HL-60/S4 (cell line): ENCODE data around the gene ERBIN.
"Not testable (repeated sequence)": the region's sequence is repeated elsewhere in the genome, so short reads cannot be mapped to it uniquely, and the experiment has no call there.

Experiments
- in situ Hi-C: fragments of 300-500 bp; cut with MboI; formaldehyde crosslinking; loops from 2 replicates; pipeline ENCODE4 v1.14.3; 2022; ENCODE audit warnings: low sequenced_read_pairs

Gene ERBIN

DNA sequence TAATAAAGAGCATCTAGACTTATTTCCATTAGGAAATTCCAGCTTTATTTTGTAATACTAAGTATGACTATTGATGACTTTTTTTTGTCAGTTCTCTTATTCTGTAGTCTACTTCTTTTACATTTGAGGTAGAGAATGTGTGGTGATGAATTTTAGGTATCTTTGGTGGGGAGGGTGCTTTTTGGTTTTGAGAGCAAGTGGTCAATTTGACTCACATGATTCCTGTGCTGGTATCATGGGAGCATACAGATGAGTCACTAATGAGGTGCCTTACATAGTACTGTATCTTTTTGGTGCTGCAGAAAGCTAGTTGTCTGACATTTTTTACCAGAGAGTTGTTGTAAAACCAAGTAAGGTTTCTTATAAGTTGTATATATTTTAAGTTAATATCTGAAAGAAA, 35.3 kb downstream of the ERBIN start:
- in situ Hi-C loops, result no loop called here

DNA sequence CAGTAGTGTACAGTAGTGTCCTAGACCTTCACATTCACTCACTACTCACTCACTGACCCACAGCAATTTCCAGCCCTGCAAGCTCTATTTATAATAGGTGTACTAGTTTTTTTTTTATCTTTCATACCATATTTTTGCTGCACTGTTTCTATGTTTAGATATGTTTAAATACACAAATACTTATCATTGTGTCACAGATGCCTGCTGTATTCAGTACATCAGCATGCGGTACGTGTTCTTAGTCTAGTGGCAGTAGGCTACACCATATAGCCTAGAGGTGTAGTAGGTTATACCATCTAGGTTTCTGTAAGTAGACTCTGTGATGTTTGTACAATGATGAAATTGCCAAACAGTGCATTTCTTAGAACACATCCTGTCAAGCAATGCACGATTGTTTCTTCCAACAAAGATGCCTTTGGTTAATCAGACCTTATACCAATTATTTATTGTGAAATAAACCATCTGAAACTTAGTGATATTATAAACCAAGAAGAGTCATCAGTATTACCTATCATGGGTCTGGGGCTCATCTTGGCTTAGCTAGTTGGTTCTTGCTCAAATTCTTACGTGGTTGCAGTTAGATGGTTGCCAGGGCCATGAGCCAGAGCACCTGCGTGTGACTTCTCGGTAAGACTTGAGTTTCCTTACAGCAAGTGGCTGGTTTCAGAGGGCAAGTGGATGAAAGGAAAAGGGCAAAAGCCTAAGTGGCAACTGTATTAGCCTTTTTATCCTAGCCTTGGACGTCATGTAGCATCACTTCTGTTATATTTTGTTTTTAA, 41.1 kb downstream of the ERBIN start:
- in situ Hi-C loops, result no loop called here

DNA sequence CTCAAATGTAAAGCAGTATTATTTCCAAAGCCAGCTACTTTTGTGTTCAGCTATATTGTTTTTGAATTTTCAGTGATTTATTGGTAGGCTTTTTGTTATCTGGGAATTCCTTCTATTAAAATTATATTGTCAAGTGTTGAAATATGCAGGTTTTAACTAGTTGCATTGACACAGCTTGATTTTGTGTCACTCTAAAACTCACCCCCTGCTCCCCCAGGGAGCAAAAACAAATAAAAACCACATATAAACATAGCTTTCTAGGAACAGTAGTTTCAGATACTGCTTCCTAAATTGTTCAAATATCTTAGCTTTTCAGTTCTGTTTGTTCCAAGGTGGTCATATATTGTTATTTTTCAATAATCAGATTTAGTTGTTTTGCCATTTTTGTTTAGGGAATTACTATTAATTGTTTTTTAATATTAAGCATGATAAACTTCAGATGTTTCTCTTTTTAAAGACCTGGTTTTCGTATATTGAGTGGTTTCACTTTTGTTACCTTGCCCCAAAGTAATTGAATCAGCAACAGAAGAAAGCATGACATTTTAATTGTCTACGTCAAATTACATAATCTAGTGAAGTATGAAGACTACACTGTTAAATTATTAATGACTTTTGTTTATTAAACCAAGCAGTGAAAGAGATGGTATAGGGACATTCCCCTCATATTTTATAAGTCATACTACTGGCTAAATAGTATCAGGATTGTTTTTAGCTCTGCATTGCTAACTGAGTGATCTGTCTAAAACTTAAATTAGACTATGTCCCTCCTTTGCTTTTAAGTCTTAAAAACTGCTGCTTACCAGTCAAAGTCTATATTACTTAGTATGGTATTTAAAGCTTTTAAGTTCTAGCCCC, 43.4 kb downstream of the ERBIN start:
- in situ Hi-C loops, result no loop called here

DNA sequence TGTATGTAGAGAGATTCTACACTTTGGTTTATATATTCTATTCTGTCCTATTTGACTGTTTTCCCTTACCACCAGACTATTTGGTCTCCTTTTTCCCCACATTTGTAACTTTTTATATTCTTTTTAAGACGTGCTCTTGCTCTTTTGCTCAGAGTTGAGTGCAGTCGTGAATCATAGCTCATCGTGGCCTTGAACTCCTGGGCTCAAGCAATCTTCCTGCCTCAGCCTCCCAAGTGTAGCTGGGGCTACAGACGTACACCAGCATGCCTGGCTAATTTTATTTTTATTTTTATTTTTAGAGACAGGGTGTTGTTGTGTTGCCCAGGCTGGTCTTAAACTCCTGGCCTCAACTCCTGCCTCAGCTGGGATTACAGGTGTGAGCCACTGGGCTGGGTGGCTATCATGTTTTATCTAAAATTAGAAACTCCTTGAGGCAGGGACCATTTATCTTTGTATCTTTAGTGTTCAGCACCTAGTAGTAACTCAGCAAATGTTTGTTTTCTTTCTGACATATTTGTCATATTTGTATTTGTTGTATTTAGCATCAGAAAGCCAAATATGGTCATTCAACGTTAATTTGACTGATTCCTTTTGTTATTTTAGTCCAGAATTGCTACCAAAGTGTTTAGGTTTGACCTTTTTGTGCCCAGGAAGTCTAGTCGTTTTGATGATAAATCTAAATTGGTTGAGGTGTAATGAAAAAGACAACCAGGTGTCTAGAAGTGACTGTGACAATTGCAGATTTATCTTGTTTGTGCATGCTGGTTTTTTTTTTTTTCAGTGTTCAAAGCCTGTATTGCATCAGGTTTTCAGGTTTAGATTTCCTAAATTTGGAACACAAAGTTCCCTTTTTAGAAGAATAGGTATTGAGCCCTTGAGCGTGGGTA, 44.3 kb downstream of the ERBIN start:
- in situ Hi-C loops, result no loop called here

DNA sequence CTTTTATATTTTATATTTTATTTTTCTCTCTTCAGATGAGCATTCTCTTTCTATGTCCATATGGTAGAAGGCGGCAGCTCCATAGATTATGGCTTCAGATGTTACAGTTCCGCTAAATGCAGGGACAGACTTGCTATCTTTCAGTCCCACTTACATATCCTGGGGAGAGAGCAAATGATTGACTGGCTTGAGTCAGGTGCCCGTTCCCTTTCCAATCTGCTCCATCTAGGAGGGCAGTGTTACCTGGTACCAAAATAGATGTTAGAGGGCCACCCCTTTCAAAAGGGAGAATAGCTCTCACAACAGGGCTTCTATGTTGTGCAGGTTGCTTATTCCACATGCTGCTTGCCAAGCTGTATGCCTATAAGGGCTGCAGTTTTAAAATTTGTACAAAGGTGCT, 45.3 kb downstream of the ERBIN start:
- in situ Hi-C loops, result no loop called here

DNA sequence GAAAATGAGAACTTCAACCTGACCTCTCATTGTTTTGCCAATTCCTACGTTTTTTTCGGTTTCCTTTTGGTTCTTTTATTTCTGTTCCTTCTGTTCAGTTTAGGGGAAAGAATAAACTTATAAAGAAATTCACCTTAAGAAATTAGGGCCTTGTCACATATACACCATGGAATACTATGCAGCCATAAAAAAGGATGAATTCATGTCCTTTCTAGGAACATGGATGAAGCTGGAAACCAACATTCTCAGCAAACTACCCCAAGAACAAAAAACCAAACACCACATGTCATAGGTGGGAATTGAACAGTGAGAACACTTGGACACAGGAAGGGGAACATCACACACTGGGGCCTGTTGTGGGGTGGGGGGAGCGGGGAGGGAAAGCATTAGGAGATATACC, 46.5 kb downstream of the ERBIN start:
- in situ Hi-C loops, result not testable (repeated sequence)

DNA sequence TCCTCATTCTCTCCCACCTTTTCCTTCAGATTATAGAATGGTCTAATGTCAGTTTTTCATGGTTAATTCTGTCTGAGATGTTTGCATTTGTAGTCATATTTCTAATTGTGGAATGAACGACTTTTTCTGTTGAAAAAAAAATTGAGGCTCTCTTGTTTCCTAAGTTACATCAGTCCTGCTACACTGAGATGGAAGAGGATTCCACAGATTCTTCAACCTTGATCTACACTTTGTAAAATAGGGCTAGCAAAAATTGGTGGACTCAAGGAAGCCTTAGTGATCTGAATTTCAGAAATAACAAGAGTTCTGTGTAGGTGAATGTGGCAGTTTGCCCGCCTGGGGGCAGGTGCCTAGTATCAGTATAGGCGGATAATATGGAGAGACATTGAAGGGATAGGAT, 51.9 kb downstream of the ERBIN start:
- in situ Hi-C loops, result no loop called here

DNA sequence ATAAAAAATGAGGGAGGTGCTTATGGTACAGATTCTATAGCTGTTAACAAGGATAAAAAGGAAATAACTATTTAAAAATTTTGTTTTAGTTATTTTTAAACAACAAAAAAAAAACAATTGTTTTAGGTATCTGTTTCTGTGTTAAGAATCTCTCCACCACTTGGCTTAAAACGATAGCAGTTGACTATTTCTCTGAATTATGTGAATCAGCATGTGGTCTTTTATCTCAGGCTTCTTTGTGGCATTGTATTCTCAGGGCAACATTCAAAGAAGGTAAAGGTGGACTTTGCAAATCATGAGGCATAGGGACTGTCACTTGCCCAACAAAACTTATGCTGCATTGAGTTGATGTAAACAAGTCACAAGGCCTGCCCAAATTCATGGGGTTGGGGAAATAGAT, 55.2 kb downstream of the ERBIN start:
- in situ Hi-C loops, result no loop called here

DNA sequence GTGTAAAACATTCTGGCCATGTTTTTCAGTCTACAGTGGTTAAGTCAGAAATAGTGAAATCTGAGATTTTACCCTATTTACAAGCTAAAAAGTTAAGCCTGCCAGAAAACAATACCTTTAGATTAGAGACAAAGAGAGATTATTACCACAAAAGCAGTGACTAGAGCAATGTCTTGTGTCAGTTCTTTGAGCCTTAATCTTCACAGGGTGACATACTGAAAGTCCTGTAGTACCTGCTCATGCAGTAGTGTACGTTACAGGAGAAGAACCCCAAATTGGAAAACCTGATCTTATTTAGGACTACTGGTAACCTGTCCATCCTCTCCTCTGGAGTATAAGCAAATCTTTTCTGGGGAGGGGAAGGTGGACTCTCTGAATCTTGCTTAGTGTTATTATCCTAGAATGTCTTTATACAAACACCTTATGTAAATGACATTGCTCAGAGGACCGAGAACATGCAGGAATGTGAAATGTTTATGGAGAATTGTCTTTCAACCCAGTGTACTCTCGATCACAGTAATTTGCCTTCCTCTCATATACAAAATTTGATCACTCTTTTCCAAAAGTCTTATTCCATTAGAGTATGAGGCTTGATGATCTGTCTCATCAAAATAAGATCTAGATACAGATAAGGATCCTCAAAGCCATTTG, 55.7 kb downstream of the ERBIN start:
- in situ Hi-C loops, result no loop called here

DNA sequence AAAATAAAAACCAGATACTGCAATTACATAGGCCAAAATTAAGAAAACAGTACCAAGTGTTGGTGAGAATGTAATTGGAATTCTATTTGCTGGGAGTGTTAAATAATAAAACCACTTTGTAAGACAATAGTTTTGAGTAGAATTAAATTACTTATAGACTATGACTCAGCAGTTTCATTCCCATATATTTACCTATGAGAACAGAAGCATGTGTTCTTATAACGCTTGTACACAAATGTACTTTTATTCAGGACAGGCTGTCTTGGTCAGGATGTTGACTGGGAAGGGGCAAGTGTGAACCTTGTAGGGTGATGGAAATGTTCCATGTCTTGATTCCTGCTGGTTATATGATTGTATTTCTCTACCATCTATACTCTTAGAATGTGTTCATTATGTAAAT, 56.3 kb downstream of the ERBIN start:
- in situ Hi-C loops, result no loop called here

DNA sequence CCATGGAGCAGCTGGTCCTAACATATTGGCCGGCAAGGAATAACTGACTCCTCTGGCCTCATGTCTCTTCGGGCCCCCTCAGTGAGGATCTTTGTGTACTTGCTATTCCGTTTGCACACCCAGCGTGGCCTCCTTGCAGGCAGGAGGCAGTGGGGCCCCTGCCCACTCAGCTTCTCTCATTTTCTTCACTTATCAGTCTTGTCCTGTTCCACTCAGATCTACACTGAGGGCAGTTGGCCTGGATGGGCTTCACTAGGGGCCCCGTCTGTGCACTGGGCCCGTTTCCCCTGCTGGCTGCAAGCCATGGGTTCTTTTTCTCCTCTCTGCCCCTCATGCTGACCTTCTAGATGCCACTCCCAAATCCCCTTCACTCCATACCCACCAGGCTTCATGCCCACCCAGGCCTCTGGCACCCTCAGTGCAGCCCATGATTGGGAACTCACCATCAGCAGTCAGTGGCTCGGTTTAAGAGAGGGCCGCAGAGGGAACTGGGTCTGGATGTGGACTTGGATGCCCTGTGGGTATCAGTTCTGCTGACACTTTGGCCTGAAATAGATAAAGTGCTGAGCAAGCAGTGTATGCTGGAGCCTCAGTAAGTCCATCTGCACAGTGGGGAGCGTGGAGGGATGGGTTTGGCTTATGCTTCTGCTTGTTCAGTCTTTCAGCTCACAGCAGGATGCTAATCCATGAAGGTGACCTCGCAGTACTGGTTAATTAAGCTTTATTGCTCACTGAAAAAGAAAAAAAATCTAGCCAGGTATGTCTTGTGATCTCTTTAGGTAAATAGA, 57.9 kb downstream of the ERBIN start:
- in situ Hi-C loops, result no loop called here

DNA sequence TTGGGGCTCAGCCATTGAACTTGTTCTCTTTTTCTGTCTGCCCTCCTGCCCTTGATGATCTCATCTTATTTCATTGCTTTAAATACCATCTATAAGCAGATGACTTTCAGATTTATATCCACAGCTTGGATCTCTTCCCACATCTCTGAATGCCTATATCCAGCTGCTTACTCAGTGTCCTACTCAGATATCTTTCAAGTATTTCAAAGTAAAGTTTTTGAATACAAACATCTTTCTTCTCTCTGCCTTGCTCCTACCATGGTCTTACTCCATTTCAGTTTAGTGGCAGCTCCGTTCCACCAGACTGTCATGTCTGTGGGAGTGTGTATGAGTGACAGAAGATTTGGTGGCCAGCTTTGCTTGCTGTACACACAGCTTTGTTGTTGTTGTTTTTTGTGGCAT, 59.7 kb downstream of the ERBIN start:
- in situ Hi-C loops, result no loop called here

DNA sequence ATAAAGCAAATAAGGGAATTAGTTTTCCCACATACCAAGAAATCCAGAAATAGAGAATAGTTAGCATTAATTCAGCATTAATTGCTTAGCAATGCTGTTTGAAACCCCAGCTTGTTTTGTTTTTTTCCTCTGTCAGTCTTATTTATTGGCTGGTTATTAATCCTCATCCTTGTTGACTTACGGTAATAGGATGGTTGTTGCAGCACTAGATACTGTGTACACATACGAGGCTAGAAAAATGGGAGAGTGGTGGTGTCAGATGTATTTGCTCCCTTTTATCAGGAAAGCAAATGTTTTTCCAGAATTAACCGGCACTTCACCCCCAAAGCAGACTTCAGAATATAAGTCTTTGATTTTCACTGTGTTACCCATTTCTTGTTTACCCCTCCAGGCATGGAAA, 60.4 kb downstream of the ERBIN start:
- in situ Hi-C loops, result no loop called here

DNA sequence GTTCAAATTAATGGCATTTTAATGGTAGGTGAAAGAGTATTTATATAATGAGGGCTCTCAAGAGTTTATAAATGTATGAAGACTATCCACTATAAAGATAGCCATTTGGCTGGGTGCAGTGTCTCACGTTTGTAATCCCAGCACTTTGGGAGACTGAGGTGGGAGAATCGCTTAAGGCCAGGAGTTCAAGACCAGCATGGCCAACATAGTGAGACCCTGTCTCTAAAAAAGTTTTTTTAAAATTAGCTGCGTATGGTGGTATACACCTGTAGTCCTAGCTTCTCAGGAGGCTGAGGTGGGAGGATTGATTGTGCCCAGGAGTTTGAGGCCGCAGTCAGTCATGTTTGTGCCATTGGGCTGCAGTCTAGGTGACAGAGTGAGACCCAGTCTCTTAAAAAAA, 61.6 kb downstream of the ERBIN start:
- in situ Hi-C loops, result no loop called here

DNA sequence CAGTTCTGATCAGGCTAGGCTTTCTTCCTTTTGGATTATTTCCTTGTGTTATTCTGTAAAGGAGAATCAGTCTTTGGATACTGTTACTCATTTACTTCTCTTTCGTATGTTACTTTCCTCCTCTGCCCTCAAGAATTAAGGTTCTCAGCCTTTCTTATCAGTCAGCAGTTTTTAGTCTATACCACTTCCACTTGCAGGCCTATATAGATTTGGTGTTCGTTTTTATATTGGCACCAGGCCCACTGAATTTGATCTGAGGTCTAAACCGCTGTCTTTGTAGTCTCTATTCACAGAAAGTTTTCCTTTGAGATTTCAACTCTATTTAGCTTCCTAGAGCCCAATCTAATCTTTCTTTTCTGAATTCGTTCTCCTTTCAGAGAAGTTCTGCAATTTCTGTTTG, 62.8 kb downstream of the ERBIN start:
- in situ Hi-C loops, result no loop called here

DNA sequence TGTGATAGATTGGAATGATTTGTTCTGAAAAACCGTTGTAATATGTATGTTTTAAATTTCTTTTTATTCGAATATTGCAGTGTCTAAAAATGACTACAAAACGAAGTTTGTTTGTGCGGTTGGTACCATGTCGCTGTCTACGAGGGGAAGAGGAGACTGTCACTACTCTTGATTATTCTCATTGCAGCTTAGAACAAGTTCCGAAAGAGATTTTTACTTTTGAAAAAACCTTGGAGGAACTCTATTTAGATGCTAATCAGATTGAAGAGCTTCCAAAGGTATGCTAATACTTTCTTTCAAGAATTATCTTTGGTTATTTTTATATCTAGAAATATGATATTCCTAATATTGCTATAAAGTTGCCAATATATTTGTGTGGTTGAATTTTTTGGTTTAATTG, 66.3 kb downstream of the ERBIN start:
- in situ Hi-C loops, result no loop called here

DNA sequence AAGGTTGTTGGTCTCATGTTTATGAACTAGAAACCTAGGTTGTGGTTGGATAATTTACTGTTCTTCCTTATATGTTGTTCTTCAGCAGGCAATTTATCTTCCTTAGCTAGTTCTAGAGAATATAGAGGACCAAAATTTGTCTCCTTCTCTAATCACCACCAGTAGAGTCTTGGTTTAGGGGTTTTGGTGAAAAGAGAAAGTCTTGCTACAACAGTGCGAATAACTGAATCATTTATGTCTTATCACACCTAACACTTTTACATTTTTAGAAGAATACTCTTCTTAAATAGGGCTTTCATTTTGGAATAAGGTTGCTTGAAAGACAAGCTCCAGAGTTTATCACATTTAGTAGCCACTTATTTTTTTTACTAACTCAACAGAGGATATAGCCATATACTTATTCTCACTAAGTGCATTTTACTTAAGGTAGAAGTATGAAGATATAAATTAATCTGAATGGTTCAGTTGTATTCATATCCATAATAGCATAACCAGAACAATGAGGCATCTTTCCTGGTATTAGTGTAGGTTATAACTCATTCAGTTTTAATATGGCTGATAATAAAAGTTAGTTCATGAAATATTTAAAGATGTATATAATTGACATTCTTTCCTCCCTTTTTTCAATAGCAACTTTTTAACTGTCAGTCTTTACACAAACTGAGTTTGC, 67.9 kb downstream of the ERBIN start:
- in situ Hi-C loops, result no loop called here

DNA sequence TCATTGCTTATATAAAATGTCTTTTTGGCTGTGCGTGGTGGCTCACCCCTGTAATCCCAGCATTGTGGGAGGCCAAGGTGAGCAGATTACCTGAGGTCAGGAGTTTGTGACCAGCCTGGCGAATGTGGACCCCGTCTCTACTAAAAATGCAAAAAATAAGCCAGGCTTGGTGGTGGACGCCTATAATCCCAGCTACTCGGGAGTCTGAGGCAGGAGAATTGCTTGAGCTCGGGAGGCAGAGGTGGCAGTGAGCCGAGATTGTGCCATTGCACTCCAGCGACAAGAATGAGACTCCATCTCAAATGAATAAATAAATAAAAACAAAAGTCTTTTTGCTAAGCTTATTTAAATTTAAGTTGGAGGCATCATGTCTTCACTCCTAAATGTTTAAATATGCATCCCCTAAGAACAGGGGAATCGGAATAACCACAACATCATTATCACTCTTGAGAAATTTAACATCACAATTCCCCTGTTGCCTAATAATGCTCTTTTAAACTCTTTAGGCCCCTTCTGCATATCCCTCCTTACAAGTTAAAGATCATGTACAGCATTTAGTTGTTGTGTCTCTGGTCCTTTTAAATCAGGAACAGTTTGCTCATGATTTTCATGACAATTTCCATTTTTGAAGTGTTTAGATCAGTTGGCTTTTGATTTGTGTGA, 72.8 kb downstream of the ERBIN start:
- in situ Hi-C loops, result no loop called here

DNA sequence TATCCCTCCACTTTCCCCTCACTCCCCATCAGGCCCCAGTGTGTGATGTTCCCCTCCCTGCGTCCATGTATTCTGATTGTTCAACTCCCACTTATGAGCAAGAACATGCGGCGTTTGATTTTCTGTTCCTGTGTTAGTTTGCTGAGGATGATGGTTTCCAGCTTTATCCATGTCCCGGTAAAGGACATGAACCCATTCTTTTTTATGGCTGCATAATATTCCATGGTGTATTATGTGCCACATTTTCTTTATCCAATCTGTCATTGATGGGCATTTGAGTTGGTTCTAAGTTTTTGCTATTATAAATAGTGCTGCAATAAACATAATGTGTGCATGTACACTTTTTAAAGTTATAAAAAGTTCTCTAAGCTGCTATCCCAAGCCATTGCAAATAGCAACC, 75.6 kb downstream of the ERBIN start:
- in situ Hi-C loops, result no loop called here
